Adipocyte (in vitro differentiated cells): ENCODE measurements around the gene GNAO1.

ENCODE experiments used
- DNase-seq: peaks from one replicate; pipeline ENCODE4 v3.0.0-alpha.2; 2015; ENCODE audit warnings: low read depth
- H3K27me3 ChIP-seq: replicated peaks from 2 replicates; pipeline ENCODE4 v1.7.0; 2013; ENCODE audit warnings: mild to moderate bottlenecking, low read length, moderate library complexity; ENCODE audit not compliant: control insufficient read depth, insufficient read depth
- H3K36me3 ChIP-seq: 2 replicates; pipeline ENCODE4 v1.7.0; 2013; ENCODE audit warnings: low read length, mild to moderate bottlenecking, moderate library complexity; ENCODE audit not compliant: control insufficient read depth, insufficient read depth, severe bottlenecking
- H3K4me1 ChIP-seq: 2 replicates; pipeline ENCODE4 v1.7.0; 2013; ENCODE audit warnings: mild to moderate bottlenecking, low read length, moderate library complexity; ENCODE audit not compliant: control insufficient read depth, insufficient read depth
- H3K4me3 ChIP-seq: 2 replicates; pipeline ENCODE4 v1.7.0; 2013; ENCODE audit warnings: mild to moderate bottlenecking, low read length, moderate library complexity
- H3K9ac ChIP-seq: 2 replicates; pipeline ENCODE4 v1.7.0; 2013; ENCODE audit warnings: mild to moderate bottlenecking, low read length, moderate library complexity
- H3K9me3 ChIP-seq: 2 replicates; pipeline ENCODE4 v1.7.0; 2013; ENCODE audit warnings: mild to moderate bottlenecking, low read length, moderate library complexity; ENCODE audit not compliant: control insufficient read depth

GNAO1 gene

DNA sequence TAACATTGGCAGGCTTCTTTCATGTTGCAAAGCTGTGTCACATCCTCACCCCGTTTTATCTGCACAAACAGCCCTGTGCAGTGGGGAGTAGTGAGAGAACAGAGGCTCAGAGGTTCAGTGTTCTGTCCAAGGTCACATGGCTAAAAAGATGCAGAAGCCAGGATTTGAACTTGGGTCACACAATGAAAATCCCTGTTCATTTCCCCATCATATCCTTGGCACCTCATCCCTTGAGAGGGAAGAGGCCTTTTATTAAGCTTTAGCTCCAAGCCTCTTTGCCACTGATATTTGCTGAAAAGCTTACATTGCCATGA is 127.5 kb downstream of the GNAO1 start:
- DNase-seq, result no peak
- peaks cover 7% of the 10 kb centered on the region for H3K9me3 ChIP-seq
- no peak overlapping the region for H3K9ac ChIP-seq
- H3K36me3 ChIP-seq, result no peaks in the 10 kb centered on the region
- peaks cover 35% of the 10 kb centered on the region for H3K27me3 ChIP-seq
- no peak overlapping the region for H3K4me3 ChIP-seq
- peaks cover 3% of the 10 kb centered on the region for H3K4me1 ChIP-seq

DNA sequence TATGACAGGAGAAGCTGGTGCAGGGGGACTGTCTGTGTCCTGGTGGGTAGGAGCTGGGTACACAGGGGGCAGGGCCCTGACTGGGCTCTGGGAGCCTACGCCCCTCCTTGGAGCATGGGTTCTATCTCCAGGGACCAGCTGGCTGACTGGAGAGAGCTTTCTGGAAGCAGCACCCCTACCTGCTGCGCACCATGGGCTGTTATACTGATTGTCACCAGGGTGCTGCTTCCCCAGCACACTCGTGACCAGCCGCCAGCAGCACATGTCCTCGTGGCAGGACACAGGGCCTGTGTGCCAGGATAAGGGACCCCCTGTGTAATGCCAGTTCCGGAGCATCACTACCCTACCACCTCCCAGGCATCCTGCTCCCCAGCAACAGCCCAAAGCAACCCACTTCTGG is 128.1 kb downstream of the GNAO1 start:
- H3K4me1 ChIP-seq, result peaks cover 3% of the 10 kb centered on the region
- peaks cover 34% of the 10 kb centered on the region for H3K27me3 ChIP-seq
- H3K36me3 ChIP-seq, result no peaks in the 10 kb centered on the region
- no peak overlapping the region for H3K4me3 ChIP-seq
- H3K9ac ChIP-seq, result no peak overlapping the region
- no peak for DNase-seq
- H3K9me3 ChIP-seq, result peaks cover 7% of the 10 kb centered on the region

DNA sequence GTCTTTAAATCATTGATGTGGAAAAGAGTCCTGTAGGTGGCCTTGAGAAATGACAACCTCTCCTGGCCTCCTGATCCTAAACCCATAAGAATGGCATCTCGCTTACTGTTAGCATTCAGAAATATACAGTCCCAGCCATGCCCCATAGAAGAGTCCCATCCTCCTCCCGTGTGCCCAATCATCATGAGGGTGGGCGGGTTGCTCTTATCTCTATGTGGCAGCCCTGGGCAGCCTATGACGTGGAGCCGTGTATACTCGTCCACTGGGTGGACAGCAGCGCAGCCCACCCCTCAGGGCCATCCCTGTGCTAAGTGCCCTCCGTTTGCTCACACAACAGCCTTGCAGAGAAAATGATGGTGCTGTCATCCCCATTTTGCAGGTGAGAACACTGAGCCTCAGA is 128.8 kb downstream of the GNAO1 start:
- peaks cover 3% of the 10 kb centered on the region for H3K4me1 ChIP-seq
- peaks cover 27% of the 10 kb centered on the region for H3K27me3 ChIP-seq
- peaks cover 7% of the 10 kb centered on the region for H3K9me3 ChIP-seq
- H3K9ac ChIP-seq, result no peak overlapping the region
- H3K4me3 ChIP-seq, result no peak overlapping the region
- DNase-seq, result no peak
- no peaks in the 10 kb centered on the region for H3K36me3 ChIP-seq

DNA sequence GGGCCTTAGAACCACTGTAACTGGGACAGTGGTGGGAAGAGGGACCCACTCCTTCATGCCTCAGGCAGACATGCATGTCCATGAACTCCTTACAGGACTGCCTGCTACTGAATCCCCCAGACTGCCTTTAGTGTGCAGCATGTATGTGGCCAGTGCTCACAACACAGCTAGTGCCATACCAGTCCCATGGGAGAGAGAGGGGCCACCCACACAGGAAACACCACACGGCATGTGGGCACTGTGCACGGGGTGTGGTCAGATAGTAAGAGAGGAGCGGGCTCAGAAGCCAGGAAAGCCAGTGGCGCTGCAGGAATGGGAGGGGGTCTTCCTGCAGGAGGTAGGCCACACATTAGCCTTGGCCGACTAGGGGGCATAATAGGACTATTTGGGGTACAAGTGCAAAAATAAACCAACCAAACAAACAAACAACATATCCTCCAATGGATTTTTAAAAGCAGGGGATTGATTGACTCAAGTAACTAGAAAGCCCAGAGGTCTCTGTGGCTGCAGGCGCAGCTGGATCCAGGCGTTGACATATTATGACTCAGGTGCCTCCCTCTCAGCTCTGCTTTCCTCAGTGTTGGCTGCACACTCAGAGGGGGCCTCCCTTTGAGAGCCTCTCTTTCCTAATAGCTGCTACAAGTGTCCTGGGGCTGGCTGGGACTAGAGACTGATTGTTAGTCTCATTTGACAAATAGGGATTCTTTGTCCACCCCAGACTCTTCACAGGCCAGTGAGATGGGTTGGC is 129.7 kb downstream of the GNAO1 start:
- no peak for DNase-seq
- H3K9ac ChIP-seq, result no peak overlapping the region
- H3K4me3 ChIP-seq, result no peak overlapping the region
- H3K9me3 ChIP-seq, result peaks cover 7% of the 10 kb centered on the region
- peaks cover 22% of the 10 kb centered on the region for H3K27me3 ChIP-seq
- H3K4me1 ChIP-seq, result peaks cover 3% of the 10 kb centered on the region
- no peaks in the 10 kb centered on the region for H3K36me3 ChIP-seq

DNA sequence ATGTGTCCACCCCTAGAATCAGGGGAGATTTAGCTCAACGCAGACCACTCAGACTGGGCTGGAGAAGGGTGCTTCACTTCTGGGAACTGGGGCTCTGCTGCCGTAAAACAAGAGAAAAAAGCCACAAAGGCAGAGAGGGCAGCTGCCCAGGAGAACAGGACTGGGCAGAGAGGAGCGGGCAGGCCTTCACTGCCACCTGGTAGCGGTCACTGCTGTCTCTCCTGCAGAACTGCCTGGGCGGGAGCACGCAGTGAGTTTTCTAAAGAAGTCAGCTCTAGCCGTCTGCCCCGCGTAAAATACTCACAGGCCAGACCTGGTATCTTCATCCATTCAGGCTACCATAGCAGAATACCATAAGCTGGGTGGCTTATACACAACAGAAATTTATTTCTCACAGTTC is 130.3 kb downstream of the GNAO1 start:
- Histone ChIP-seq H3K36me3 (no peaks in the 10 kb centered on the region), H3K9me3 (peaks cover 7% of the 10 kb centered on the region), H3K4me1 (peaks cover 3% of the 10 kb centered on the region), H3K27me3 (peaks cover 22% of the 10 kb centered on the region), H3K4me3 (no peak overlapping the region), H3K9ac (no peak overlapping the region)
- DNase-seq, result no peak

DNA sequence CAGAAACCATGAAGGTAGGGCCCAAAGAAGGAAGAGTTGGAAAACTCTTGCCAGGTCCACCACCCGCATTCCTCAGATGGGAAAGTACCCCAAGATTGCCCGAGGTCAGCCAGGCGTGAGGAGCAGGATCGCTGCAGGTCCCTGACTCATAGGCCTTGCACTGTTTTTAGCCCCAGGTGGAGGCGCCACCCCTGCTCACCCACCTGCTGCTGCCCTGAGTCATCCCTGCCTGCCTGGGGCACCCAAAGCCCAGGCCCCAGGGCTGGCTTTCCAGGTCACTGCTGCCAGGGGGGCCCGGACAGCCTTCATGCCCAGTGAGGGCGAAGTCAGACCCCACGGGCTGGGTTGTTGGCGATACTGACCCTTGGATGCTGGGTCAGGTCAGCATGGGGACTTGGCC is 133.1 kb downstream of the GNAO1 start:
- Histone ChIP-seq H3K9me3 (peaks cover 7% of the 10 kb centered on the region), H3K27me3 (peaks cover 3% of the 10 kb centered on the region), H3K36me3 (no peaks in the 10 kb centered on the region), H3K9ac (no peak overlapping the region), H3K4me1 (no peaks in the 10 kb centered on the region), H3K4me3 (no peak overlapping the region)
- no peak for DNase-seq

DNA sequence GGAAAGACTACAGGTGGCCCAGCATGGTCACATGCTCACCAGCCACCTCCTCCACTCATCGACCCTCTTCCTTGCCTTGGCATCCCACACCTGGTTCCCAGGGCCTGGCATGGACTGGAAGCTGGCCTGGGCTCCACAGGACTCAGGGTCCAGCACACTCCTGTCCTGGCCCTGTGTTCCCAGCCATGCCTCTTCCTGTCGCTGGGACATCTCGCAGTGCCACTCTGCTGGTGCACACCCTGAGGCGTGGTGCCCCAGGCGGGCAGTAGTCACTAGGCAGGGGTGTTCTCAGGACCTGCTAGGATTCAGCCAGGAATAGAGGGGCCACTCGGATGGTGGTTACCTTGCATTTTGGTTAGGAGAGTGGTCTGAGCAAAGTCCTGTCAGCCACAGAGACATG is 134.7 kb downstream of the GNAO1 start:
- peaks cover 7% of the 10 kb centered on the region for H3K9me3 ChIP-seq
- DNase-seq, result no peak
- H3K27me3 ChIP-seq, result no peaks in the 10 kb centered on the region
- no peak overlapping the region for H3K4me3 ChIP-seq
- no peak overlapping the region for H3K9ac ChIP-seq
- H3K4me1 ChIP-seq, result no peaks in the 10 kb centered on the region
- H3K36me3 ChIP-seq, result no peaks in the 10 kb centered on the region

DNA sequence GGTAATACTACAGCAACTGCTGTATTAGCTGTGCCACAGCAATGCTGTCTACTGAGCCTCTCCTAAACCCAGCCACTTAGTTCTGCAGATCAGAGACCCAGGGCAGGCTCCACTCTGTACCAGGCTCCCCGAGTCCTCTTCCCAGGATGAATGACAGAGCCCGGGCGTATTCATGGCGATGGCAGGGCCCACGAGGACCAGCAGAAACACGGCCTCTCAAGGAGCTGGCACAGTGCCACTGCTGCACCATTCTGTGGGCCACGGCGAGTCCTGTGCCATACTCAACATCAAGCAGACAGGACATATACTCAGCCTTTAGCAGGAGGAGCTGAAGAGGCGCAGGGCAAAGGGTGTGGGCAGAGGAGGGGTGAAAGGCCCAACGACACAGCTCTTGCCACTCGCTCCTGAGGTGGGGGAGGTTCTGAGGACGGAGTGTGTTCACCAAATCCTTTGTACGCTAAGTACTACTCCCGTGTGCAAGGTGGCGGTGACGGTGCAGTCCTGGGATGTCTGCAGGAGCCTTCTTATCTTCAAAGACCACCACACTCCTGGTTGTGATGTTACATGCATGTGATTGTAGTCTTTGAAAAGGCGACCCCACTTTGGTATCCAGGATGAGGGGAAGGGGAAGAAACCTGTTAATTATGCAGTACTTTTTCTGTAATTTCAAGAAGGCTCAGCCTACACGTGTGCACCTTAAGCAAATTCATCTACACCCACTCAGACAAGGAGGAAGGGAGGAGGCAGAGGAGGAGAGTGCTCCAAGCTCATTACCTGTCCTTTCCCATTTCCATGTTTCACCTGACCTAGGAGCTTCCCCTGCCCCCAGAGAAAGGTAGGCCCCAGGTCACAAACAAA is 136.0 kb downstream of the GNAO1 start:
- Histone ChIP-seq H3K36me3 (no peaks in the 10 kb centered on the region), H3K4me3 (no peak overlapping the region), H3K9me3 (peaks cover 7% of the 10 kb centered on the region), H3K9ac (no peak overlapping the region), H3K27me3 (no peaks in the 10 kb centered on the region), H3K4me1 (no peaks in the 10 kb centered on the region)
- no peak for DNase-seq

DNA sequence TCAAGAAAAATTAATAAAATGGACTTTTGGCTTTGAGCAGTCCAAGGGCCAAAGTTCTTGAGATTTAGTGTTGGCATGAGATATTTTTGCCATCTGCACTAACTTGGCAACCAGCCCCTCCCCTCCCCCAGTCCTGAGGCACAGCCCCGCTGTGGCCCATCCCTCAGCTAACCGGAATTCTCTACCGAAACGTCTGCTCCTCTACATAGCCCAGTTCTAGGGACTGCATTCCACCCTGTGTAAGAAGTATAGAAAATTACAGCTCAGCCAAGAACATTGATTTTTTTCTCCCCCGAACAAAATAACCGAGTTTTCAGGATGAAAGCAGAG is 136.6 kb downstream of the GNAO1 start:
- no peaks in the 10 kb centered on the region for H3K36me3 ChIP-seq
- peaks cover 7% of the 10 kb centered on the region for H3K9me3 ChIP-seq
- H3K27me3 ChIP-seq, result no peaks in the 10 kb centered on the region
- H3K4me1 ChIP-seq, result no peaks in the 10 kb centered on the region
- no peak for DNase-seq
- H3K9ac ChIP-seq, result no peak overlapping the region
- no peak overlapping the region for H3K4me3 ChIP-seq

DNA sequence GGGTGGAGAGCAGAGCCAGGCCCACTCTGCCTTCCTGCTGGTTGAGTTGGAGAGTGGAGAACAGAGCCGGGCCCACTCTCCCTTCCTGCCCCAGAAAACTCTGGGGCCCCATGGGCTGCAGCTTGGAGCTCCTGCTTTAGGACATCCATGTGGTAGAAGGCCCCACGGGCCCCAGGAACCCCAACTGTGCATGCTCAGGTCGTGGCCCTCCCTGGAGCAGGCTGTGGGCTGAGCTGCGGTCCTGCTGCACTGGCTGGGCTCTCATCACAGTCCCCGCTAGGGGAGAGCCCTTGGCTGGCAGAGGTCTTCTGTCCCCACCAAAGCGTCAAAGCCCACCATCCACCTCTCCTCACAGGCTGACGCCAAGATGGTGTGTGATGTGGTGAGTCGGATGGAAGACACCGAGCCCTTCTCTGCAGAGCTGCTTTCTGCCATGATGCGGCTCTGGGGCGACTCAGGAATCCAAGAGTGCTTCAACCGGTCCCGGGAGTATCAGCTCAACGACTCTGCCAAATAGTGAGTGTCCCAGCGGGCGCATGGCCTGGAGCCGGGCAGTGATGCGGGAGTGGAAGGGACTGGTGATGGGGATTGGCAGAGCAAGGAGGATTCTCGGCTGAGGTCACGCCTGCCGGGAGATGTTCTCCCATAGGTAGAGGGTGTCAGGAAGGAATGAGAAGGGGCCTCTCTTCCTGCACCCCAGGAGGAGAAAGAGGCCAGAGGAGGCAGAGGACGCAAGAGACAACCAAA is 137.2 kb downstream of the GNAO1 start:
- Histone ChIP-seq H3K9ac (no peak overlapping the region), H3K4me1 (no peaks in the 10 kb centered on the region), H3K9me3 (peaks cover 1% of the 10 kb centered on the region), H3K36me3 (no peaks in the 10 kb centered on the region), H3K27me3 (no peaks in the 10 kb centered on the region), H3K4me3 (no peak overlapping the region)
- no peak for DNase-seq

DNA sequence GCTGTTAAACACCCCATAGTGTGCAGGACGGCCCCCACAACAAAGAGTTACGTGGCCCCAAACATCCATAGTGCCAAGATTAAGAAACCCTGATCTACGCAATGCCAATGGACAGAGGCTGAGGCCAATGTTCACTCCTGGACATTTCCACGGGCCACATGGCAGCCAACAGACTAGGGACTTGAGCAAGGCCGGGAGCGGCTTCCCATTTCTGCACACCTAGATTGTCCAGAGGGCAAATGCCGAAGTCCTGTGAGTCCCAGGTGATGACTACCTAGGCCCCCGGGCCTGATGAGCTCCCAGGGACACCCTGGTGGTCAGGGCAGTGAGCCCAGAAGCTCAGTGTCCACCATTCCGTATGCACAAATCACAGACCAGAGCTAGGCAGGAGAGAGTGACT is 138.6 kb downstream of the GNAO1 start:
- no peak overlapping the region for H3K4me3 ChIP-seq
- no peak for DNase-seq
- no peak overlapping the region for H3K9ac ChIP-seq
- no peaks in the 10 kb centered on the region for H3K36me3 ChIP-seq
- no peaks in the 10 kb centered on the region for H3K9me3 ChIP-seq
- H3K27me3 ChIP-seq, result no peaks in the 10 kb centered on the region
- no peaks in the 10 kb centered on the region for H3K4me1 ChIP-seq
